H1 (cell line): ENCODE measurements around the gene PGA5.
A peak's percentile ranks its signal among the peaks of the same experiment; 100 is the strongest.

ENCODE experiments used
- BACH1 ChIP-seq: IDR thresholded peaks from 2 replicates; pipeline ENCODE4 v1.6.1; 2012; ENCODE audit warnings: low read length, improper control_type of control experiment
- CBX5 ChIP-seq: fragments of 300-800, 300-1000 bp; sonication (generic); IDR thresholded peaks from 2 replicates; pipeline ENCODE4 v1.7.1; 2016; ENCODE audit warnings: antibody characterized with exemption, low read length, low read depth
- EZH2 ChIP-seq: fragments of 200-600 bp; sonication (generic); IDR thresholded peaks from 2 replicates; pipeline ENCODE4 v1.7.1; 2012; ENCODE audit warnings: low read depth, mild to moderate bottlenecking, moderate library complexity, low read length, inconsistent platforms; ENCODE audit not compliant: severe bottlenecking
- TEAD4 ChIP-seq: IDR thresholded peaks from 2 replicates; pipeline ENCODE4 v1.6.1; 2012; ENCODE audit warnings: low read depth, low read length, inconsistent platforms, mixed read lengths
- YY1 ChIP-seq: IDR thresholded peaks from 2 replicates; pipeline ENCODE4 v1.6.1; 2011; ENCODE audit warnings: low read depth, mild to moderate bottlenecking, low read length
- ZNF274 ChIP-seq: IDR thresholded peaks from 2 replicates; pipeline ENCODE4 v1.7.0; 2012; ENCODE audit warnings: low read length, borderline replicate concordance; ENCODE audit errors: extremely low read depth
- TF ChIP-seq, protein P1 (sequence below), 3 experiments: IDR thresholded peaks; 1 replicate in 2 of 3; 2 replicates in 1 of 3; pipeline versions ENCODE4 v1.5.1 to v1.6.1; 2011; ENCODE audit warnings: low read length in 3 of 3, mild to moderate bottlenecking in 3 of 3, inconsistent platforms in 2 of 3, low read depth in 1 of 3, moderate library complexity in 1 of 3; ENCODE audit not compliant: insufficient read depth in 1 of 3; ENCODE audit errors: control extremely low read depth in 1 of 3
- TF ChIP-seq, protein P2 (sequence below): IDR thresholded peaks from 2 replicates; pipeline ENCODE4 v1.6.1; 2012; ENCODE audit warnings: inconsistent platforms
- TF ChIP-seq, protein P3 (sequence below): IDR thresholded peaks from 2 replicates; pipeline ENCODE4 v1.6.1; 2012; ENCODE audit warnings: inconsistent platforms

DNA sequence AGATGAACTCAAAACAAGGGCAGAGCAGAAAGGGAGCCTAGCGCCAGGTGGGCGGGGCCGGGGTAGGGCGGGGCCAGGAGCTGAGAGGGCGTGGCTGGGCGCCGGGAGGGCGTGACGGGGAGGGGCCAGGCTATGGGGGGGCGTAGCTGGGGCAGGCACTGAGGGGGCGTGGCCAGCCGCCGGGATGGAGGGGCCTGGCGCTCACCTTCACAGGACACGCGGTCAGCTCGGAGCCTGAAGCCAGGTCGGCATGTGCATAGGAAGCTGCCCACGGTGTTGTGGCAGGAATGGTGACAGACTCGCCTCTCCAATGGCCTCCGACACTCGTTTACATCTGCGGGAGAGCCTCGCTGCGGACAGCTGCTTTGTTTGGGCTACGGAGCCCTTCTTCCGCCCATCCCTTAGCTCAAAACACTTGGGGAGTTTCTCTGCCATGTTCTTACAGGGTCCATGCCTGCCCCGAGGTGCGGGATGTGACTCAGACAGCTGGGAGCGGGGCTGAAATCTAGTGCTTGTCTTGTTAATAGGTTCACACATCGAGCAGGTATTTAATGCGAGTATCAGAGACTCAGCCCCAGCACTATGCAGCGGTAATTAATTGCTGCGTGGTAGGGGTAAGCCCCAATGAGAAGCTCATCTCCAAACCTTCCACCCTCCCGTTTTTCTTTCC, 40.7 kb downstream of the PGA5 start:
- no peak for TF ChIP-seq ZNF274
- no peak for TF ChIP-seq BACH1
- TF ChIP-seq, protein P1, sequence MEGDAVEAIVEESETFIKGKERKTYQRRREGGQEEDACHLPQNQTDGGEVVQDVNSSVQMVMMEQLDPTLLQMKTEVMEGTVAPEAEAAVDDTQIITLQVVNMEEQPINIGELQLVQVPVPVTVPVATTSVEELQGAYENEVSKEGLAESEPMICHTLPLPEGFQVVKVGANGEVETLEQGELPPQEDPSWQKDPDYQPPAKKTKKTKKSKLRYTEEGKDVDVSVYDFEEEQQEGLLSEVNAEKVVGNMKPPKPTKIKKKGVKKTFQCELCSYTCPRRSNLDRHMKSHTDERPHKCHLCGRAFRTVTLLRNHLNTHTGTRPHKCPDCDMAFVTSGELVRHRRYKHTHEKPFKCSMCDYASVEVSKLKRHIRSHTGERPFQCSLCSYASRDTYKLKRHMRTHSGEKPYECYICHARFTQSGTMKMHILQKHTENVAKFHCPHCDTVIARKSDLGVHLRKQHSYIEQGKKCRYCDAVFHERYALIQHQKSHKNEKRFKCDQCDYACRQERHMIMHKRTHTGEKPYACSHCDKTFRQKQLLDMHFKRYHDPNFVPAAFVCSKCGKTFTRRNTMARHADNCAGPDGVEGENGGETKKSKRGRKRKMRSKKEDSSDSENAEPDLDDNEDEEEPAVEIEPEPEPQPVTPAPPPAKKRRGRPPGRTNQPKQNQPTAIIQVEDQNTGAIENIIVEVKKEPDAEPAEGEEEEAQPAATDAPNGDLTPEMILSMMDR (IDR thresholded peaks at IDR 0.05; ENCODE audit: control extremely low read depth in 1 of 3, insufficient read depth in 1 of 3, low read depth in 1 of 3, low read length in 3 of 3), result no peak
- peak; percentile 57; the same call in 1 of the 2 replicates for TF ChIP-seq YY1
- no peak for TF ChIP-seq CBX5
- TF ChIP-seq, protein P2, sequence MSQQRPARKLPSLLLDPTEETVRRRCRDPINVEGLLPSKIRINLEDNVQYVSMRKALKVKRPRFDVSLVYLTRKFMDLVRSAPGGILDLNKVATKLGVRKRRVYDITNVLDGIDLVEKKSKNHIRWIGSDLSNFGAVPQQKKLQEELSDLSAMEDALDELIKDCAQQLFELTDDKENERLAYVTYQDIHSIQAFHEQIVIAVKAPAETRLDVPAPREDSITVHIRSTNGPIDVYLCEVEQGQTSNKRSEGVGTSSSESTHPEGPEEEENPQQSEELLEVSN, result peak; percentile 93
- TF ChIP-seq EZH2, result no peak
- TF ChIP-seq, protein P3, sequence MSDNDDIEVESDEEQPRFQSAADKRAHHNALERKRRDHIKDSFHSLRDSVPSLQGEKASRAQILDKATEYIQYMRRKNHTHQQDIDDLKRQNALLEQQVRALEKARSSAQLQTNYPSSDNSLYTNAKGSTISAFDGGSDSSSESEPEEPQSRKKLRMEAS, result peak; percentile 98
- no peak for TF ChIP-seq TEAD4
